ENCODE measurements around the gene CLCN3. TPM values are rescaled to one million over a fixed set of nuclear protein-coding genes. Genes with fewer than 3 reads are reported as not detected.

CLCN3 gene
- total and polyA plus RNA-seq, 9 of the 15 experiments (the other 6 are each of a cell fraction or from before 2014, with no cell fraction given): 12.7 to 60.6 (median 38.5) TPM

GRCh38 chr4:169612871-169613859 lies 7.2 kb upstream of the CLCN3 start (continued):
- TF ChIP-seq, protein P1, sequence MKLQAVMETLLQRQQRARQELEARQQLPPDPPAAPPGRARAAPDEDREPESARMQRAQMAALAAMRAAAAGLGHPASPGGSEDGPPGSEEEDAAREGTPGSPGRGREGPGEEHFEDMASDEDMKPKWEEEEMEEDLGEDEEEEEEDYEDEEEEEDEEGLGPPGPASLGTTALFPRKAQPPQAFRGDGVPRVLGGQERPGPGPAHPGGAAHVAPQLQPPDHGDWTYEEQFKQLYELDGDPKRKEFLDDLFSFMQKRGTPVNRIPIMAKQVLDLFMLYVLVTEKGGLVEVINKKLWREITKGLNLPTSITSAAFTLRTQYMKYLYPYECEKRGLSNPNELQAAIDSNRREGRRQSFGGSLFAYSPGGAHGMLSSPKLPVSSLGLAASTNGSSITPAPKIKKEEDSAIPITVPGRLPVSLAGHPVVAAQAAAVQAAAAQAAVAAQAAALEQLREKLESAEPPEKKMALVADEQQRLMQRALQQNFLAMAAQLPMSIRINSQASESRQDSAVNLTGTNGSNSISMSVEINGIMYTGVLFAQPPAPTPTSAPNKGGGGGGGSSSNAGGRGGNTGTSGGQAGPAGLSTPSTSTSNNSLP (IDR thresholded peaks at IDR 0.05; ENCODE audit: borderline replicate concordance, low read depth, low read length): peak; percentile 89
- TF ChIP-seq, protein P2, sequence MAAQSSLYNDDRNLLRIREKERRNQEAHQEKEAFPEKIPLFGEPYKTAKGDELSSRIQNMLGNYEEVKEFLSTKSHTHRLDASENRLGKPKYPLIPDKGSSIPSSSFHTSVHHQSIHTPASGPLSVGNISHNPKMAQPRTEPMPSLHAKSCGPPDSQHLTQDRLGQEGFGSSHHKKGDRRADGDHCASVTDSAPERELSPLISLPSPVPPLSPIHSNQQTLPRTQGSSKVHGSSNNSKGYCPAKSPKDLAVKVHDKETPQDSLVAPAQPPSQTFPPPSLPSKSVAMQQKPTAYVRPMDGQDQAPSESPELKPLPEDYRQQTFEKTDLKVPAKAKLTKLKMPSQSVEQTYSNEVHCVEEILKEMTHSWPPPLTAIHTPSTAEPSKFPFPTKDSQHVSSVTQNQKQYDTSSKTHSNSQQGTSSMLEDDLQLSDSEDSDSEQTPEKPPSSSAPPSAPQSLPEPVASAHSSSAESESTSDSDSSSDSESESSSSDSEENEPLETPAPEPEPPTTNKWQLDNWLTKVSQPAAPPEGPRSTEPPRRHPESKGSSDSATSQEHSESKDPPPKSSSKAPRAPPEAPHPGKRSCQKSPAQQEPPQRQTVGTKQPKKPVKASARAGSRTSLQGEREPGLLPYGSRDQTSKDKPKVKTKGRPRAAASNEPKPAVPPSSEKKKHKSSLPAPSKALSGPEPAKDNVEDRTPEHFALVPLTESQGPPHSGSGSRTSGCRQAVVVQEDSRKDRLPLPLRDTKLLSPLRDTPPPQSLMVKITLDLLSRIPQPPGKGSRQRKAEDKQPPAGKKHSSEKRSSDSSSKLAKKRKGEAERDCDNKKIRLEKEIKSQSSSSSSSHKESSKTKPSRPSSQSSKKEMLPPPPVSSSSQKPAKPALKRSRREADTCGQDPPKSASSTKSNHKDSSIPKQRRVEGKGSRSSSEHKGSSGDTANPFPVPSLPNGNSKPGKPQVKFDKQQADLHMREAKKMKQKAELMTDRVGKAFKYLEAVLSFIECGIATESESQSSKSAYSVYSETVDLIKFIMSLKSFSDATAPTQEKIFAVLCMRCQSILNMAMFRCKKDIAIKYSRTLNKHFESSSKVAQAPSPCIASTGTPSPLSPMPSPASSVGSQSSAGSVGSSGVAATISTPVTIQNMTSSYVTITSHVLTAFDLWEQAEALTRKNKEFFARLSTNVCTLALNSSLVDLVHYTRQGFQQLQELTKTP (IDR thresholded peaks at IDR 0.05; ENCODE audit: low read depth in 1 of 2, partially characterized antibody in 2 of 2): peak in 1 of 2 experiments; percentile 22
- TF ChIP-seq NR0B1 (IDR thresholded peaks at IDR 0.05; ENCODE audit: partially characterized antibody): no peak
- TF ChIP-seq NR3C1 (CRISPR knock-in tag; IDR thresholded peaks at IDR 0.05): no peak
- TF ChIP-seq NCOA2 (IDR thresholded peaks at IDR 0.05; ENCODE audit: partially characterized antibody in 2 of 2): no peak
- peak; percentile 74 for TF ChIP-seq C11orf30 (IDR thresholded peaks at IDR 0.05; ENCODE audit: low read depth)
- TF ChIP-seq NFATC3 (IDR thresholded peaks at IDR 0.05): no peak
- no peak for TF ChIP-seq USF1 (CRISPR knock-in tag; IDR thresholded peaks at IDR 0.05)
- TF ChIP-seq SRSF1 (IDR thresholded peaks at IDR 0.05; ENCODE audit: low read depth, low read length): no peak
- TF ChIP-seq TEAD4 (IDR thresholded peaks at IDR 0.05; ENCODE audit: low read length): no peak
- no peak for TF ChIP-seq TEAD4 (CRISPR knock-in tag; IDR thresholded peaks at IDR 0.05; ENCODE audit: borderline replicate concordance)
- TF ChIP-seq, protein P3, sequence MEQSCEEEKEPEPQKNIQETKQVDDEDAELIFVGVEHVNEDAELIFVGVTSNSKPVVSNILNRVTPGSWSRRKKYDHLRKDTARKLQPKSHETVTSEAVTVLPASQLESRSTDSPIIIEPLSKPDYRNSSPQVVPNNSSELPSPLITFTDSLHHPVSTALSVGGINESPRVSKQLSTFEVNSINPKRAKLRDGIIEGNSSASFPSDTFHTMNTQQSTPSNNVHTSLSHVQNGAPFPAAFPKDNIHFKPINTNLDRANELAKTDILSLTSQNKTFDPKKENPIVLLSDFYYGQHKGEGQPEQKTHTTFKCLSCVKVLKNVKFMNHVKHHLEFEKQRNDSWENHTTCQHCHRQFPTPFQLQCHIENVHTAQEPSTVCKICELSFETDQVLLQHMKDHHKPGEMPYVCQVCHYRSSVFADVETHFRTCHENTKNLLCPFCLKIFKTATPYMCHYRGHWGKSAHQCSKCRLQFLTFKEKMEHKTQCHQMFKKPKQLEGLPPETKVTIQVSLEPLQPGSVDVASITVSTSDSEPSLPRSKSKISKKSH (CRISPR knock-in tag; IDR thresholded peaks at IDR 0.05): no peak
- no peak for TF ChIP-seq TBL1XR1 (IDR thresholded peaks at IDR 0.05; ENCODE audit: low read length in 2 of 2)
- TF ChIP-seq, protein P4, sequence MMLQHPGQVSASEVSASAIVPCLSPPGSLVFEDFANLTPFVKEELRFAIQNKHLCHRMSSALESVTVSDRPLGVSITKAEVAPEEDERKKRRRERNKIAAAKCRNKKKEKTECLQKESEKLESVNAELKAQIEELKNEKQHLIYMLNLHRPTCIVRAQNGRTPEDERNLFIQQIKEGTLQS (IDR thresholded peaks at IDR 0.05): no peak
- TF ChIP-seq, protein P4 (CRISPR knock-in tag; conservative IDR thresholded peaks at IDR 0.05): no peak
- no peak for TF ChIP-seq BMI1 (IDR thresholded peaks at IDR 0.05; ENCODE audit: low read length)

All from K562 (cell line).